SKM-1 treated with dmso at 0.1 percent for 144 hours (cell line): ENCODE measurements around the gene MCRIP1.

Experiments
- DNase-seq: peaks from one replicate; lab custom pipeline; 2025; ENCODE audit not compliant: unreplicated experiment; lab: John Stamatoyannopoulos, UW

Gene MCRIP1

GRCh38 chr17:81860756-81861568, 27.9 kb upstream of the MCRIP1 start:
- DNase-seq: peak; percentile 100

GRCh38 chr17:81859906-81860755, 27.0 kb upstream of the MCRIP1 start, which contains the start of gene P4HB:
TSS of gene P4HB (minus strand) at chr17:81860535. CDS start at chr17:81860471, 64 bp downstream.
- no peak for DNase-seq

- no peak for DNase-seq
Measured at GRCh38 chr17:81858967-81859905, 26.1 kb upstream of the MCRIP1 start.

- DNase-seq: no peak
Measured at GRCh38 chr17:81858170-81858966, 25.3 kb upstream of the MCRIP1 start.

GRCh38 chr17:81854974-81855774, 22.1 kb upstream of the MCRIP1 start:
- DNase-seq: no peak

GRCh38 chr17:81852237-81852636, 19.1 kb upstream of the MCRIP1 start:
- no peak for DNase-seq

GRCh38 chr17:81851423-81851822, 18.3 kb upstream of the MCRIP1 start:
- no peak for DNase-seq

- DNase-seq: no peak
Measured at GRCh38 chr17:81849457-81849856, 16.4 kb upstream of the MCRIP1 start.

GRCh38 chr17:81846743-81847689, 13.9 kb upstream of the MCRIP1 start:
- no peak for DNase-seq

GRCh38 chr17:81845881-81846742, 13.0 kb upstream of the MCRIP1 start:
- no peak for DNase-seq

GRCh38 chr17:81845361-81845760, 12.3 kb upstream of the MCRIP1 start:
- DNase-seq: no peak

- no peak for DNase-seq
Measured at GRCh38 chr17:81844887-81845286, 11.8 kb upstream of the MCRIP1 start.

- DNase-seq: no peak
Measured at GRCh38 chr17:81844327-81844851, 11.3 kb upstream of the MCRIP1 start.

GRCh38 chr17:81843713-81844326, 10.7 kb upstream of the MCRIP1 start:
- no peak for DNase-seq

GRCh38 chr17:81842725-81843504, 9.8 kb upstream of the MCRIP1 start:
- no peak for DNase-seq

- DNase-seq: no peak
Measured at GRCh38 chr17:81842378-81842724, 9.3 kb upstream of the MCRIP1 start.
